ENCODE results near the gene AJAP1.

The AJAP1 gene

GRCh38 chr1:4830707-4831106 is 176.3 kb downstream of the AJAP1 start:
- TF ChIP-seq, protein P1, sequence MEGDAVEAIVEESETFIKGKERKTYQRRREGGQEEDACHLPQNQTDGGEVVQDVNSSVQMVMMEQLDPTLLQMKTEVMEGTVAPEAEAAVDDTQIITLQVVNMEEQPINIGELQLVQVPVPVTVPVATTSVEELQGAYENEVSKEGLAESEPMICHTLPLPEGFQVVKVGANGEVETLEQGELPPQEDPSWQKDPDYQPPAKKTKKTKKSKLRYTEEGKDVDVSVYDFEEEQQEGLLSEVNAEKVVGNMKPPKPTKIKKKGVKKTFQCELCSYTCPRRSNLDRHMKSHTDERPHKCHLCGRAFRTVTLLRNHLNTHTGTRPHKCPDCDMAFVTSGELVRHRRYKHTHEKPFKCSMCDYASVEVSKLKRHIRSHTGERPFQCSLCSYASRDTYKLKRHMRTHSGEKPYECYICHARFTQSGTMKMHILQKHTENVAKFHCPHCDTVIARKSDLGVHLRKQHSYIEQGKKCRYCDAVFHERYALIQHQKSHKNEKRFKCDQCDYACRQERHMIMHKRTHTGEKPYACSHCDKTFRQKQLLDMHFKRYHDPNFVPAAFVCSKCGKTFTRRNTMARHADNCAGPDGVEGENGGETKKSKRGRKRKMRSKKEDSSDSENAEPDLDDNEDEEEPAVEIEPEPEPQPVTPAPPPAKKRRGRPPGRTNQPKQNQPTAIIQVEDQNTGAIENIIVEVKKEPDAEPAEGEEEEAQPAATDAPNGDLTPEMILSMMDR (IDR thresholded peaks at IDR 0.05; ENCODE audit: low read depth, low read length), result no peak
- DNase-seq (ENCODE audit: extremely low read depth, low read depth), result no peak

DNA sequence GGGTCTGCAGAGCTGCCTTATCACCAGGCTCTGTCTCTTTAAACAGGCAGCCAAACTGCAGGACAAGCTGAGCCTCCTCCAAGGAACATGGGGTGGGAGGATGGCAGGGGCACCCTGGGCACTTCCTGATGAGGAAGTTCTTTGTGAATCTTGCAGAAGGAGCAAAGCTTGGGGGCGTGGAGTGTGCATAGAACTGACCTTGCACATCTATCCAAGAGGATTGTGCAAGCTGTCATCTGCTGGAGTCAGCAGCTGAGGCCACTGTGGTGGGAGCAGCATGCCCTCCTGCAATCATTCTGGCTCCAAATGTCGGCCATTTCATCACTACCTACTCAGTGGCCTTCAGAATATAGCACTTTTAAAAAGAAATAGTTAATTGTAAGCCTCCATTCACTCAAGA is 182.2 kb downstream of the AJAP1 start:
- TF ChIP-seq, protein P1 (IDR thresholded peaks at IDR 0.05; ENCODE audit: low read depth, low read length), result no peak
- DNase-seq (ENCODE audit: extremely low read depth, low read depth), result no peak

GRCh38 chr1:4837031-4837600 is 182.7 kb downstream of the AJAP1 start:
- no peak for DNase-seq (ENCODE audit: extremely low read depth, low read depth)

GRCh38 chr1:4837752-4838151 is 183.3 kb downstream of the AJAP1 start:
- no peak for DNase-seq (ENCODE audit: extremely low read depth, low read depth)
- TF ChIP-seq, protein P1 (IDR thresholded peaks at IDR 0.05; ENCODE audit: low read depth, low read length), result no peak

More at GRCh38 chr1:4837031-4837600, 182.7 kb downstream of the AJAP1 start:
- TF ChIP-seq, protein P1 (IDR thresholded peaks at IDR 0.05; ENCODE audit: low read depth, low read length), result no peak

GRCh38 chr1:4838231-4838630 is 183.8 kb downstream of the AJAP1 start:
- DNase-seq (ENCODE audit: extremely low read depth, low read depth), result no peak
- TF ChIP-seq, protein P1 (IDR thresholded peaks at IDR 0.05; ENCODE audit: low read depth, low read length), result no peak

Measured in AG09319 (cell line).